Brain microvascular endothelial cell (primary cell): Measurements from ENCODE around the gene ZNF407.

ENCODE experiments used
- DNase-seq: peaks from one replicate; pipeline ENCODE4 v3.0.0-alpha.2; 2020
- H3K27ac ChIP-seq: fragments of 250-450 bp; sonication (Bioruptor Pico); 2 replicates; pipeline ENCODE4 v1.5.1; 2020; ENCODE audit warnings: mild to moderate bottlenecking, moderate library complexity
- H3K27me3 ChIP-seq: fragments of 250-450 bp; sonication (Bioruptor Pico); replicated peaks from 2 replicates; pipeline ENCODE4 v1.5.1; 2020; ENCODE audit warnings: mild to moderate bottlenecking
- H3K36me3 ChIP-seq: fragments of 250-450 bp; sonication (Bioruptor Pico); replicated peaks from 2 replicates; pipeline ENCODE4 v1.5.1; 2020; ENCODE audit warnings: mild to moderate bottlenecking
- H3K4me3 ChIP-seq: 2 replicates; pipeline ENCODE4 v1.5.1; 2011; ENCODE audit warnings: low read depth, mild to moderate bottlenecking, control low read depth, low read length, moderate library complexity
- in situ Hi-C: cut with HindIII; loops from 2 replicates; pipeline ENCODE4 v1.10.0; 2017; ENCODE audit warnings: low sequenced_read_pairs, low pct_ligation_motif_present
- TF ChIP-seq, protein P1 (sequence below): IDR thresholded peaks from 2 replicates; pipeline ENCODE4 v1.5.1; 2011; ENCODE audit warnings: low read depth, mild to moderate bottlenecking, moderate library complexity, low read length, control low read depth, inconsistent platforms; ENCODE audit errors: missing control alignments

ZNF407 gene

DNA sequence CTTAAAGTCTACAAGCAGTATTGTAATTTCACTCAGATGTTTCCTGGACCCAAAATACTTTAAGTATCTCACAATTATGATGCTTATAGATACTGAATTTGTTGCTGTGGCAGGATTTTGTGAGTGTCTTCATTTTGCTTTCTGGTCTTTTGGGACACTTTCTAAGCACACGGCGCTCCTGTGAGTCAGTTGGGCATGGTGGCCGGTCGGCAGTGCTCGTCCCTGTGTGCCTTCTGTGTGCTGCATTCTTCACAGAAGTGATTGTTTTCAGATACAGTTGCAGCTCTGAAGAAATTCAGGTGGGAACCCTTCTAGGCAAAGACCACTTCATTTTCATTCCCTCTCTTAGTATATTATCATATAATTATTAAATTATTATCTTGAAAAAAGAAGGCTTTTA is 273.3 kb downstream of the ZNF407 start:
- H3K4me3 ChIP-seq = no peak overlapping the region
- no peak overlapping the region for H3K27ac ChIP-seq
- no peak for DNase-seq
- no peaks in the 10 kb centered on the region for H3K27me3 ChIP-seq
- in situ Hi-C loops = no loop called here
- TF ChIP-seq, protein P1, sequence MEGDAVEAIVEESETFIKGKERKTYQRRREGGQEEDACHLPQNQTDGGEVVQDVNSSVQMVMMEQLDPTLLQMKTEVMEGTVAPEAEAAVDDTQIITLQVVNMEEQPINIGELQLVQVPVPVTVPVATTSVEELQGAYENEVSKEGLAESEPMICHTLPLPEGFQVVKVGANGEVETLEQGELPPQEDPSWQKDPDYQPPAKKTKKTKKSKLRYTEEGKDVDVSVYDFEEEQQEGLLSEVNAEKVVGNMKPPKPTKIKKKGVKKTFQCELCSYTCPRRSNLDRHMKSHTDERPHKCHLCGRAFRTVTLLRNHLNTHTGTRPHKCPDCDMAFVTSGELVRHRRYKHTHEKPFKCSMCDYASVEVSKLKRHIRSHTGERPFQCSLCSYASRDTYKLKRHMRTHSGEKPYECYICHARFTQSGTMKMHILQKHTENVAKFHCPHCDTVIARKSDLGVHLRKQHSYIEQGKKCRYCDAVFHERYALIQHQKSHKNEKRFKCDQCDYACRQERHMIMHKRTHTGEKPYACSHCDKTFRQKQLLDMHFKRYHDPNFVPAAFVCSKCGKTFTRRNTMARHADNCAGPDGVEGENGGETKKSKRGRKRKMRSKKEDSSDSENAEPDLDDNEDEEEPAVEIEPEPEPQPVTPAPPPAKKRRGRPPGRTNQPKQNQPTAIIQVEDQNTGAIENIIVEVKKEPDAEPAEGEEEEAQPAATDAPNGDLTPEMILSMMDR = no peak
- no peaks in the 10 kb centered on the region for H3K36me3 ChIP-seq

DNA sequence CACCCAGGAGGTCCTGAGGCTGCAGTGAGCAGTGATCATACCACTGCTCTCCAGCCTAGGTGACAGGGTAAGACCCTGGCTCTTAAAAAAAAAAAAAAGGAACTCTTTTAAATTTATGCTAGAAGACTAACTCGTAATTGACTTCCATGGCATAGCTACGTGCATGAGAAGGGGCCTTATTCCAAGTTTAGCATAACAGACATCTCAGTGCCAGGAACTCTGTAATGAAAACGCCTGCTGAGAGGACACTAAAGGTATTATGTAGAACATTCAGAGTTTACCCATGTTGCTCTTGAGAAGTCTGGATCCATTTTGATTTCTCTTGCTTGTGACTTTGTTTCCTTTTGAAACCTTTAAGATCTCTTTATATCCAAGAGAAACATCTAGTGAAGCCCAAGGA is 276.0 kb downstream of the ZNF407 start:
- in situ Hi-C loops = no loop called here
- no peak for DNase-seq
- no peaks in the 10 kb centered on the region for H3K36me3 ChIP-seq
- H3K27ac ChIP-seq = no peak overlapping the region
- TF ChIP-seq, protein P1 = no peak
- H3K4me3 ChIP-seq = no peak overlapping the region
- no peaks in the 10 kb centered on the region for H3K27me3 ChIP-seq

DNA sequence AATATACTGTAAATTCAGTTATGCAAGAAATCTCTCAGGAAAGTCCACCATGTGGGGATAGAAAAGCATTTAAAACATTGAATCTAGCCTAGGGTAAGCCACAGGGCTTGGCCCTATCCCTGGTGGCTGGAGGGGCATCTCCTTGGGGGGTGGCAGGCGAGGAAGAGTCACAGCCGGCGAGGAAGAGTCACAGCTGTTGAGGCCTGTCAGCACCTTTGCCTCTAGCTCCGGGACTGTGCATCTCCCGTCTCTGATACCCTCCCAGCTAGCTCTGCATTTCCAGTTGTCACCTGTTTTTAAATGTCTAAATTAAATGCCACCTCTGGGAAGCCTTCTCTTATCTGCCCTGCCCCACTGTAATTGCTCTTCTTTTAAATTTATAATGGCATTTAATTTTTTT is 276.7 kb downstream of the ZNF407 start:
- in situ Hi-C loops = no loop called here
- Histone ChIP-seq H3K4me3 (no peak overlapping the region), H3K36me3 (no peaks in the 10 kb centered on the region), H3K27me3 (no peaks in the 10 kb centered on the region), H3K27ac (no peak overlapping the region)
- DNase-seq = no peak
- TF ChIP-seq, protein P1 = no peak

DNA sequence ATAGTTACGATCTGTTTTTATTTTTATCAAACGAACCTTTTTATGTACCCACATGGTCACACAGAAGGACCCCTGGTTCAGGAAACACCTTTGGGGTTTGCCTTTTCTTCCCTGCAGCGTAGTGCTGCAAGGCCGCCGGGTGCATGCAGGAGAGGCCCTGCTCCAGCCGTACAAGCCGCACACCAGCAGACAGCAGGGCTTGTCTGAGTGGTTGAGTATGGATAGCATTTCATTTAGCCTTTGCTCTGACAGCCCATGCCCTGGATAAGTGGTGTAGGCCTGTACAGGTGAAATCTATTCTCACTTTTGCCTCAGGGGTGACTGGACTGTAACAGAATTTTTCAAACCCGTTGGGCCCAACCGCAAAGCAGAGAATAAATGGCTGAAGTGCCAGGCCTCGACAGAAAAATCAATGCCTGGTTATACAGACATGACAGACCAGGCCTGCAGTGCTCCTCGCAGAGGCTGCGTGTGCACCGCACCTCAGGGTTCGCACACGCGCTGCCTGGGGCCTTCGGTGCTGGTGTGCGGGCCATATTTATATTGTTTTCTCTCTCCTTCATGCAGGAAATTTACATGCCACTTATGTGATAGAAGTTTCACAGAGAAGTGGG is 279.1 kb downstream of the ZNF407 start:
- no peak for DNase-seq
- H3K4me3 ChIP-seq = no peak overlapping the region
- no peaks in the 10 kb centered on the region for H3K27me3 ChIP-seq
- no peak overlapping the region for H3K27ac ChIP-seq
- TF ChIP-seq, protein P1 = no peak
- no peaks in the 10 kb centered on the region for H3K36me3 ChIP-seq
- in situ Hi-C loops = no loop called here

DNA sequence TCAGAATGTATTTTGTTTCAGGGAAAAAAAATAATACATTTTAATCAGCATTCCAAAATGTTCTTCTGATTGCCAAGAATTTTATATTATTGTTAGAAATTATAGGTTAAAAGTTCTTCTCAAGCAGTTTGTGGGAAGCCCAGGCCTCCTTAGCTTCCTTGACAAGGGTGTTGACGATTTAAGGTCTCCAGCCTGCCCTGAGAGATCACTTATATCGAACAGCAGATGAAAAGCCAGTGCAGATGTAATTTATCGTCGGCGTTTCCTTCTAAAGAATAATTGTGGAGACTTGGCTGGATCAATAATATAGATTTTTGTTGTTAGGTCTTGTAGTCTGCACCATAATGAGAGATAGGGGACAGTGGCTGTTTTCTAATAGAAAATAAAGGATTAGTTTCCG is 280.6 kb downstream of the ZNF407 start:
- no peak for DNase-seq
- Histone ChIP-seq H3K4me3 (no peak overlapping the region), H3K27me3 (no peaks in the 10 kb centered on the region), H3K36me3 (peaks cover 4% of the 10 kb centered on the region), H3K27ac (no peak overlapping the region)
- TF ChIP-seq, protein P1 = no peak
- in situ Hi-C loops = no loop called here

DNA sequence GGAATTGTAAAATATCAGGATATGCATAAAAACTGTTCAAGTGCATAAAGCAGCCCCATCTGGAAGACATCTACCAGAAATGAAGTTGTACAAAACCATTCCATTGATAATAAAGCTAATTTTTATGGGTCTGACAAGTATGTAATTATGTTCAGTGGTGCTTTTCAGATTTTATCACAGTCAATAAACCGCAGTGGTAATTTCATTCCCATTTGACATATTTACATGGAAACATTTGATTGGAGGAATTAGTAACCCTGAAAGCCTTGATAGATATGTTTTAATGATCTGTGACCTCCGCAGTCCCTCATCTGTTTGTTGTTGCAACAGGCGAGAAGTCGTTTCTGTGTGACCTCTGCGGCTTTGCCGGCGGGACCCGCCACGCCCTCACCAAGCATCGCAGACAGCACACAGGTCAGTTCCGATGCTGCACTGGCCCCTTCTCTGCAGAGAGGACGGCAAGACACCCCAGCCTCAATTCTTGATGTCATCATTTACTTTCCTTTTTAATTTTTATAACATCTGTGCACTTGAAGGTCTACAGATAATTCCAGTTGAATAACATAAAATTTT is 283.1 kb downstream of the ZNF407 start:
- in situ Hi-C loops = no loop called here
- Histone ChIP-seq H3K27me3 (no peaks in the 10 kb centered on the region), H3K4me3 (no peak overlapping the region), H3K36me3 (peaks cover 5% of the 10 kb centered on the region), H3K27ac (no peak overlapping the region)
- DNase-seq = no peak
- TF ChIP-seq, protein P1 = no peak
